HepG2 (cell line): ENCODE measurements around the gene BCCIP. TPM values are rescaled to one million over a fixed set of nuclear protein-coding genes. Genes with fewer than 3 reads are reported as not detected.

Experiments used
- AKNA ChIP-seq: sonication (generic); formaldehyde crosslinking; IDR thresholded peaks from 2 replicates; pipeline ENCODE4 v1.4.0; 2020; ENCODE audit warnings: missing genetic modification reagents, borderline replicate concordance
- BRCA1 ChIP-seq: sonication (generic); formaldehyde crosslinking; IDR thresholded peaks from 2 replicates; pipeline ENCODE4 v1.4.0; 2020; ENCODE audit warnings: missing genetic modification reagents
- GPN1 ChIP-seq: sonication (generic); formaldehyde crosslinking; IDR thresholded peaks from 2 replicates; pipeline ENCODE4 v1.5.1; 2020; ENCODE audit warnings: missing genetic modification reagents, borderline replicate concordance
- HHEX ChIP-seq: IDR thresholded peaks from 2 replicates; pipeline ENCODE4 v1.6.1; 2016; ENCODE audit warnings: control low read depth
- KDM6A ChIP-seq: IDR thresholded peaks from 2 replicates; pipeline ENCODE4 v1.6.1; 2016; ENCODE audit warnings: low read depth
- REL ChIP-seq: sonication (generic); formaldehyde crosslinking; conservative IDR thresholded peaks from 2 replicates; pipeline ENCODE4 v1.8.0; 2022; ENCODE audit warnings: mild to moderate bottlenecking, missing genetic modification reagents, moderate library complexity
- TOPORS ChIP-seq: sonication (generic); formaldehyde crosslinking; IDR thresholded peaks from 2 replicates; pipeline ENCODE4 v1.8.0; 2023; ENCODE audit warnings: mild to moderate bottlenecking, missing genetic modification reagents
- ZBTB44 ChIP-seq: sonication (generic); formaldehyde crosslinking; IDR thresholded peaks from 2 replicates; pipeline ENCODE4 v1.4.0; 2020; ENCODE audit warnings: missing genetic modification reagents
- ZNF142 ChIP-seq: sonication (generic); formaldehyde crosslinking; IDR thresholded peaks from 2 replicates; pipeline ENCODE4 v1.4.0; 2020; ENCODE audit warnings: missing genetic modification reagents
- ZNF256 ChIP-seq: sonication (generic); formaldehyde crosslinking; conservative IDR thresholded peaks from 2 replicates; pipeline ENCODE4 v1.4.0; 2020; ENCODE audit warnings: missing genetic modification reagents
- ZNF543 ChIP-seq: sonication (generic); formaldehyde crosslinking; IDR thresholded peaks from 2 replicates; pipeline ENCODE4 v1.4.0; 2020; ENCODE audit warnings: mild to moderate bottlenecking, missing genetic modification reagents
- ZNF564 ChIP-seq: sonication (generic); formaldehyde crosslinking; IDR thresholded peaks from 2 replicates; pipeline ENCODE4 v1.8.1; 2023; ENCODE audit warnings: mild to moderate bottlenecking, missing genetic modification reagents
- ZNF605 ChIP-seq: sonication (generic); formaldehyde crosslinking; IDR thresholded peaks from 2 replicates; pipeline ENCODE4 v1.8.0; 2022; ENCODE audit warnings: mild to moderate bottlenecking, missing genetic modification reagents
- ZNF703 ChIP-seq: sonication (generic); formaldehyde crosslinking; IDR thresholded peaks from 2 replicates; pipeline ENCODE4 v1.5.1; 2020; ENCODE audit warnings: missing genetic modification reagents, mild to moderate bottlenecking, moderate library complexity, borderline replicate concordance
- ZNF782 ChIP-seq: sonication (generic); formaldehyde crosslinking; IDR thresholded peaks from 2 replicates; pipeline ENCODE4 v1.4.0; 2020; ENCODE audit warnings: missing genetic modification reagents, mild to moderate bottlenecking, borderline replicate concordance
- polyA plus RNA-seq, 8 experiments: library from polyadenylated mRNA; depleted of rRNA in 3 of 8; stranded (reverse) in 7 of 8; unstranded in 1 of 8; fragments of >200 nt; fragmentation: Illumina TruSeq in 4 of 8; extraction: Trizol in 4 of 8; gene quantifications; 2 replicates each; pipeline versions ENCODE4 v1.2.1 to v1.2.3, GENCODE V29; 2011 to 2016; ENCODE audit warnings: low read depth in 4 of 8, missing spikeins in 1 of 8, mixed read lengths in 1 of 8; ENCODE audit not compliant: insufficient read depth in 1 of 8
- total RNA-seq, 5 experiments: library from RNA; depleted of rRNA; stranded (reverse); fragments of >200 nt; fragmentation: Illumina TruSeq; extraction: Trizol; gene quantifications; 2 replicates each; pipeline ENCODE4 v1.2.3, GENCODE V29; 2016; ENCODE audit warnings: low read depth in 1 of 5

Gene BCCIP
- total and polyA plus RNA-seq, 2 of the 13 experiments (the other 11 are each of a cell fraction or from before 2014, with no cell fraction given), result 37.0 to 132 TPM

GRCh38 chr10:125792342-125793300 lies 30.7 kb upstream of the BCCIP start (continued):
- no peak for TF ChIP-seq AKNA
- TF ChIP-seq TOPORS (CRISPR knock-in tag), result no peak
- 0 out of 2 replicates have a peak, but pooled peaks have one; percentile 41 for TF ChIP-seq ZNF782 (CRISPR knock-in tag)
- TF ChIP-seq HHEX (CRISPR knock-in tag), result peak; percentile 79
- peak; percentile 88 for TF ChIP-seq ZNF543 (CRISPR knock-in tag)
- no peak for TF ChIP-seq BRCA1 (CRISPR knock-in tag)
- TF ChIP-seq KDM6A (CRISPR knock-in tag), result peak; percentile 69; the same call in 1 of the 2 replicates
- peak; percentile 82; the same call in 1 of the 2 replicates for TF ChIP-seq ZNF605 (CRISPR knock-in tag)
- TF ChIP-seq GPN1, result no peak
- no peak for TF ChIP-seq ZNF703 (CRISPR knock-in tag)
- 0 out of 2 replicates have a peak, but pooled peaks have one; percentile 71 for TF ChIP-seq ZNF564
- TF ChIP-seq ZNF256 (CRISPR knock-in tag), result no peak
- 0 out of 2 replicates have a peak, but pooled peaks have one; percentile 40 for TF ChIP-seq REL (CRISPR knock-in tag)
- no peak for TF ChIP-seq ZBTB44 (CRISPR knock-in tag)
- no peak for TF ChIP-seq ZNF142 (CRISPR knock-in tag)
